Neural cell (in vitro differentiated cells): ENCODE results near the gene ARHGEF16. TPM values are rescaled to one million over a fixed set of nuclear protein-coding genes. Genes with fewer than 3 reads are reported as not detected.

ENCODE experiments used
- H2AFZ ChIP-seq: fragments of 200-600, 300-800 bp; sonication (generic), shearing (Covaris generic); 2 replicates; pipeline ENCODE4 v1.6.0; 2014; ENCODE audit warnings: low read depth, mild to moderate bottlenecking, antibody characterized with exemption, low read length, moderate library complexity
- H3F3A ChIP-seq: fragments of 200-600 bp; shearing (Covaris generic); 2 replicates; pipeline ENCODE4 v1.6.1; 2016; ENCODE audit warnings: mild to moderate bottlenecking, moderate library complexity, mixed read lengths, antibody characterized with exemption, low read length; ENCODE audit not compliant: insufficient read depth, poor library complexity, severe bottlenecking
- H3K27ac ChIP-seq: fragments of 200-600, 300-800 bp; sonication (generic), shearing (Covaris generic); 2 replicates; pipeline ENCODE4 v1.5.1; 2014; ENCODE audit warnings: mild to moderate bottlenecking, low read length, moderate library complexity
- H3K27me3 ChIP-seq: fragments of 300-800, 200-600 bp; sonication (generic), shearing (Covaris generic); 2 replicates; pipeline ENCODE4 v1.6.0; 2014; ENCODE audit warnings: mild to moderate bottlenecking, low read depth, low read length, moderate library complexity; ENCODE audit not compliant: insufficient read depth
- H3K36me3 ChIP-seq: fragments of 300-800, 200-600 bp; sonication (generic), shearing (Covaris generic); 2 replicates; pipeline ENCODE4 v1.5.1; 2014; ENCODE audit warnings: mild to moderate bottlenecking, antibody characterized with exemption, low read length, moderate library complexity; ENCODE audit not compliant: insufficient read depth
- H3K4me2 ChIP-seq: fragments of 300-800, 200-600 bp; sonication (generic), shearing (Covaris generic); 2 replicates; pipeline ENCODE4 v1.6.0; 2014; ENCODE audit warnings: mild to moderate bottlenecking, low read length
- H3K4me3 ChIP-seq: fragments of 300-800, 200-600 bp; sonication (generic), shearing (Covaris generic); 2 replicates; pipeline ENCODE4 v1.5.1; 2014; ENCODE audit warnings: mild to moderate bottlenecking, low read length, moderate library complexity
- H3K79me2 ChIP-seq: fragments of 200-600 bp; shearing (Covaris generic); replicated peaks from 2 replicates; pipeline ENCODE4 v1.6.0; 2014; ENCODE audit warnings: mild to moderate bottlenecking, low read length, moderate library complexity; ENCODE audit not compliant: insufficient read depth
- H3K9ac ChIP-seq: fragments of 300-800, 200-600 bp; sonication (generic), shearing (Covaris generic); 2 replicates; pipeline ENCODE4 v1.6.1; 2016; ENCODE audit warnings: mild to moderate bottlenecking, low read length, mixed read lengths
- H3K9me2 ChIP-seq: fragments of 200-600 bp; shearing (Covaris generic); 2 replicates; pipeline ENCODE4 v1.6.1; 2016; ENCODE audit warnings: mild to moderate bottlenecking, low read length, mixed read lengths; ENCODE audit not compliant: insufficient read depth
- H3K9me3 ChIP-seq: fragments of 200-600, 300-800 bp; sonication (generic), shearing (Covaris generic); 2 replicates; pipeline ENCODE4 v1.6.1; 2016; ENCODE audit warnings: mild to moderate bottlenecking, mixed run types, low read length, moderate library complexity, mixed read lengths
- H4K20me1 ChIP-seq: fragments of 200-600 bp; shearing (Covaris generic); 2 replicates; pipeline ENCODE4 v1.6.1; 2016; ENCODE audit warnings: mild to moderate bottlenecking, mixed run types; ENCODE audit not compliant: insufficient read depth
- CTCF ChIP-seq: fragments of 450-650 bp; IDR thresholded peaks from 2 replicates; pipeline ENCODE4 v1.5.1; 2014; ENCODE audit warnings: antibody characterized with exemption, mild to moderate bottlenecking, moderate library complexity; ENCODE audit not compliant: poor library complexity, severe bottlenecking
- EP300 ChIP-seq: fragments of 450-650 bp; conservative IDR thresholded peaks from 2 replicates; pipeline ENCODE4 v1.6.1; 2014; ENCODE audit warnings: antibody characterized with exemption, mild to moderate bottlenecking, moderate library complexity; ENCODE audit not compliant: poor library complexity, severe bottlenecking
- EZH2 ChIP-seq: fragments of 200-600, 300-800 bp; shearing (Covaris generic), sonication (generic); IDR thresholded peaks from 2 replicates; pipeline ENCODE4 v1.6.1; 2014; ENCODE audit warnings: antibody characterized with exemption, low read length, borderline replicate concordance, mild to moderate bottlenecking; ENCODE audit not compliant: insufficient read depth, poor library complexity, severe bottlenecking
- MXI1 ChIP-seq: fragments of 450-650 bp; conservative IDR thresholded peaks from 2 replicates; pipeline ENCODE4 v1.6.1; 2014; ENCODE audit warnings: antibody characterized with exemption, mild to moderate bottlenecking; ENCODE audit not compliant: poor library complexity, severe bottlenecking
- POLR2AphosphoS5 ChIP-seq: IDR thresholded peaks from 2 replicates; pipeline ENCODE4 v1.6.1; 2012
- RAD21 ChIP-seq: fragments of 450-650 bp; conservative IDR thresholded peaks from 2 replicates; pipeline ENCODE4 v1.6.1; 2014; ENCODE audit warnings: antibody characterized with exemption, mild to moderate bottlenecking, moderate library complexity
- REST ChIP-seq: IDR thresholded peaks from 2 replicates; pipeline ENCODE4 v1.6.1; 2012; ENCODE audit warnings: borderline replicate concordance
- SMC3 ChIP-seq: fragments of 450-650 bp; conservative IDR thresholded peaks from 2 replicates; pipeline ENCODE4 v1.6.1; 2014; ENCODE audit warnings: antibody characterized with exemption, mild to moderate bottlenecking, moderate library complexity; ENCODE audit not compliant: poor library complexity
- TAF1 ChIP-seq: IDR thresholded peaks from 2 replicates; pipeline ENCODE4 v1.6.1; 2012; ENCODE audit warnings: low read depth
- polyA plus RNA-seq: library from polyadenylated mRNA; depleted of rRNA; stranded (reverse); fragments of >200 nt; gene quantifications from 2 replicates; pipeline ENCODE4 v1.2.3, GENCODE V29; 2014

ARHGEF16 gene
- polyA plus RNA-seq, 1 donor from 2014 or later: 0.64 TPM

- Histone ChIP-seq H3K4me2 (no peak overlapping the region), H3K9me2 (no peaks in the 10 kb centered on the region), H3K79me2 (no peaks in the 10 kb centered on the region), H3K4me3 (no peak overlapping the region), H3K27ac (no peak overlapping the region), H3F3A (no peaks in the 10 kb centered on the region), H3K9me3 (no peaks in the 10 kb centered on the region), H3K36me3 (no peaks in the 10 kb centered on the region), H4K20me1 (no peaks in the 10 kb centered on the region), H3K27me3 (no peaks in the 10 kb centered on the region), H2AFZ (no peak overlapping the region), H3K9ac (no peak overlapping the region)
- TF ChIP-seq REST: no peak
- TF ChIP-seq RAD21: no peak
- TF ChIP-seq CTCF: no peak
- no peak for TF ChIP-seq MXI1
- TF ChIP-seq SMC3: no peak
- no peak for TF ChIP-seq EZH2
These were observed 10.2 kb upstream of the ARHGEF16 start for GRCh38 chr1:3444298-3444697.

GRCh38 chr1:3444736-3445135, 9.7 kb upstream of the ARHGEF16 start:
- no peak overlapping the region for H3K9ac ChIP-seq
- H3K36me3 ChIP-seq: no peaks in the 10 kb centered on the region
- H3K27me3 ChIP-seq: no peaks in the 10 kb centered on the region
- no peak overlapping the region for H3K4me3 ChIP-seq
- no peaks in the 10 kb centered on the region for H3K79me2 ChIP-seq
- H3K9me3 ChIP-seq: no peaks in the 10 kb centered on the region
- TF ChIP-seq EP300 (no peak), MXI1 (no peak), EZH2 (no peak), POLR2AphosphoS5 (no peak), REST (no peak), RAD21 (no peak), TAF1 (no peak), CTCF (no peak), SMC3 (no peak)
- no peaks in the 10 kb centered on the region for H4K20me1 ChIP-seq
- H2AFZ ChIP-seq: no peak overlapping the region
- no peak overlapping the region for H3K27ac ChIP-seq
- H3K4me2 ChIP-seq: no peak overlapping the region
- no peaks in the 10 kb centered on the region for H3F3A ChIP-seq
- no peaks in the 10 kb centered on the region for H3K9me2 ChIP-seq
